ENCODE results near the gene IQGAP1. TPM values are rescaled to one million over a fixed set of nuclear protein-coding genes. Genes with fewer than 3 reads are reported as not detected.

Gene IQGAP1
- total RNA-seq, 1 donor from 2014 or later, result 227 TPM

DNA sequence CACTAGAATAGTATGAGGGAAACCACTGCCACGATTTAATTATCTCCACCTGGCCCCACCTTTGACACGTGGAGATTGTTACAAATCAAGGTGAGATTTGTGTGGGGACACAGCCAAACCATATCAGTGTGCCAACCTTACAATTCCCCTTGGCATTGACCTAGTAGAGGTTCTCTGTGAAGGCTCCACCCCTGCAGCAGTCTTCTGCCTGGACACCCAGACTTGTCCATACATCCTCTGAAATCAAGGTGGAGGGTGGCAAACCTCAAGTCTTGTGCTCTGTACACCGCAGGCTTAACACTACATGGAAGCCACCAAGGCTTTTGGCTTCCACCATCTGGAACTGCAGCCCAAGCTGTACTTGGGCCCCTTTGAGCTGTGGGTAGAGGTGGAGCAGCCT, 8.8 kb upstream of the IQGAP1 start:
- intact Hi-C loops (cut with micrococcal nuclease), result no loop called here
- no peak for ATAC-seq (ENCODE audit: low read depth)
- H3K9me3 Mint-ChIP-seq, result peaks cover 15% of the 10 kb centered on the region
- H3K27ac Mint-ChIP-seq, result no peak overlapping the region
- DNase-seq, result no peak
- H3K4me3 Mint-ChIP-seq, result no peak overlapping the region
- CTCF ChIA-PET, result no interaction called here
- POLR2A ChIA-PET, result interaction anchor here (3.8 kb wide), 1 partner anchor 9 kb away, joined by 20 read pairs; the partner anchor contains the start of gene IQGAP1
- H3K4me1 Mint-ChIP-seq, result peaks cover 27% of the 10 kb centered on the region
- peaks cover 4% of the 10 kb centered on the region for H3K36me3 Mint-ChIP-seq (ENCODE audit: low read depth)
- TF ChIP-seq, protein P1, sequence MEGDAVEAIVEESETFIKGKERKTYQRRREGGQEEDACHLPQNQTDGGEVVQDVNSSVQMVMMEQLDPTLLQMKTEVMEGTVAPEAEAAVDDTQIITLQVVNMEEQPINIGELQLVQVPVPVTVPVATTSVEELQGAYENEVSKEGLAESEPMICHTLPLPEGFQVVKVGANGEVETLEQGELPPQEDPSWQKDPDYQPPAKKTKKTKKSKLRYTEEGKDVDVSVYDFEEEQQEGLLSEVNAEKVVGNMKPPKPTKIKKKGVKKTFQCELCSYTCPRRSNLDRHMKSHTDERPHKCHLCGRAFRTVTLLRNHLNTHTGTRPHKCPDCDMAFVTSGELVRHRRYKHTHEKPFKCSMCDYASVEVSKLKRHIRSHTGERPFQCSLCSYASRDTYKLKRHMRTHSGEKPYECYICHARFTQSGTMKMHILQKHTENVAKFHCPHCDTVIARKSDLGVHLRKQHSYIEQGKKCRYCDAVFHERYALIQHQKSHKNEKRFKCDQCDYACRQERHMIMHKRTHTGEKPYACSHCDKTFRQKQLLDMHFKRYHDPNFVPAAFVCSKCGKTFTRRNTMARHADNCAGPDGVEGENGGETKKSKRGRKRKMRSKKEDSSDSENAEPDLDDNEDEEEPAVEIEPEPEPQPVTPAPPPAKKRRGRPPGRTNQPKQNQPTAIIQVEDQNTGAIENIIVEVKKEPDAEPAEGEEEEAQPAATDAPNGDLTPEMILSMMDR (IDR thresholded peaks at IDR 0.05), result no peak
- H3K27me3 Mint-ChIP-seq, result no peaks in the 10 kb centered on the region

DNA sequence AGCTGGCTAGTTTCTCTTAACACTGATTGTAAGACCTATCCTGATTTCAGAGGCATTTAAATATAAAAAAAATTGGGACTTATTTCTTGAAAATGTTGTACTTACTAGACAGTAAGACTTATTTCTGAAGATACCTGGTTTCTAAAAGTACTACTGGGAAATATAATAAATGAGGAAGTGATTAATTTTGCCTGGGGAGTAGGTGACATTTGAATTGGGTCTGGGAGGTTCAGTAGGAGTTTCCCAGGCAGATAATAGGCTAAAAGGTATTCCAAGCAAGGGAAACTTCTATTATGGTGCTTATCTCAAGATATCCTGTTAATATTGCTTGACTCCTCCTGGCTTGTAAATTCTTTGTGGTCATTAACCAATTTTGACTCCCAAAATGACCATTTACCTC, 6.5 kb upstream of the IQGAP1 start:
- Mint-ChIP-seq H3K9me3 (peaks cover 15% of the 10 kb centered on the region), H3K4me1 (peaks cover 22% of the 10 kb centered on the region), H3K27me3 (no peaks in the 10 kb centered on the region), H3K27ac (no peak overlapping the region), H3K36me3 (ENCODE audit: low read depth) (peaks cover 4% of the 10 kb centered on the region), H3K4me3 (no peak overlapping the region)
- ATAC-seq (ENCODE audit: low read depth), result no peak
- intact Hi-C loops (cut with micrococcal nuclease), result loop anchor here (10.0 kb wide), 1 partner anchor 213 kb away; no protein-coding TSS in a partner anchor
- POLR2A ChIA-PET, result interaction anchor here (0.5 kb wide), 1 partner anchor 28 kb away, joined by 3 read pairs; no protein-coding TSS in a partner anchor
- TF ChIP-seq, protein P1 (IDR thresholded peaks at IDR 0.05), result no peak
- CTCF ChIA-PET, result no interaction called here
- DNase-seq, result no peak

DNA sequence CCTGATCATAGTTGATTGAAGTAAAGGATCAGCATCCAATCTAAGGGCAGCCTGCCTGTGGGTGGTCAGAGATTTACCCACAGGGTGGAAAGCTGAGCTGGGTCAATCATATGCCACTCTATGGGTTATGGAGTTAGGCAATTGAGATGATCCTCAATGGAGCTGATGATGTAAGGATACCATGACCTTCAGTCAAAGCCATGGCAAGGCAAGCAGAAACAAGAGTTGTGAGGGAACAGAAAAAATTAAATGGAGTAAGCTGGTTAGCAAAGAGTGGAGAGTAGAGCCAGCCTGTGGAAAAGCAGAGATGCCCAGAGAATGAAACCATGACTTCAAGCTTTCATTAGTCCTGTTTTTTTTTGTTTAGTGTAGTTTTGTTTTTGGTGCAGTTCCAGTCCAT, 5.7 kb upstream of the IQGAP1 start:
- DNase-seq (no peak), ATAC-seq (ENCODE audit: low read depth) (no peak)
- Mint-ChIP-seq H3K4me1 (peaks cover 16% of the 10 kb centered on the region), H3K9me3 (peaks cover 15% of the 10 kb centered on the region), H3K4me3 (no peak overlapping the region), H3K27ac (no peak overlapping the region), H3K36me3 (ENCODE audit: low read depth) (no peaks in the 10 kb centered on the region), H3K27me3 (no peaks in the 10 kb centered on the region)
- TF ChIP-seq, protein P1 (IDR thresholded peaks at IDR 0.05), result no peak
- CTCF ChIA-PET, result interaction anchor here (1.1 kb wide), 1 partner anchor 85 kb away, joined by 3 read pairs; no protein-coding TSS in a partner anchor
- intact Hi-C loops (cut with micrococcal nuclease), result loop anchor here (10.0 kb wide), 1 partner anchor 212 kb away; no protein-coding TSS in a partner anchor
- POLR2A ChIA-PET, result interaction anchor here (0.5 kb wide), 1 partner anchor 130 kb away, joined by 4 read pairs; no protein-coding TSS in a partner anchor

DNA sequence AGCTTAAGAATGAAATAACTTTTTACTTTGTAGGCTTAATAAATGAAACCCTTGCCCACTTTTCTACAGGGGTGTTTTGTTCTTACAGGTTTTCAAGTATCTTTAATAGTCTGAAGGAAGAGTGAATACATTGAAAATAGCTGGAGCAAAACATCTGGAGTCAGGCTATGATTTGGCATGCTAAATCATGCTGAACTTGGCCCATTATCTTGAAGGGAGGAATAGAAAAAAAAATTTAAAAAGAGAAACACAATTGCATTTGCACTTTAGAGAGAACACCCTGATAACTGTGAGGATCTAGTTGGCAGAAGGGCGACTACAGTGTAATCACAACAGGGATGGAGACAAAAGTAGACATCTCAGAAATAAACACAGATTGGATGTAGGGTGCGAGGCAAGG, 1.8 kb upstream of the IQGAP1 start:
- H3K4me3 Mint-ChIP-seq, result no peak overlapping the region
- peaks cover 41% of the 10 kb centered on the region for H3K4me1 Mint-ChIP-seq
- H3K9me3 Mint-ChIP-seq, result no peaks in the 10 kb centered on the region

More for the DNA sequence above, 1.8 kb upstream of the IQGAP1 start:
- Mint-ChIP-seq H3K27me3 (no peaks in the 10 kb centered on the region), H3K27ac (peak overlapping the region; percentile 30), H3K36me3 (ENCODE audit: low read depth) (peaks cover 22% of the 10 kb centered on the region)
- ATAC-seq (ENCODE audit: low read depth) (no peak), DNase-seq (no peak)
- CTCF ChIA-PET, result no interaction called here
- intact Hi-C loops (cut with micrococcal nuclease), result loop anchor here (5.0 to 10.0 kb wide), 3 partner anchors 209 to 284 kb away; partner anchors contain the start of gene IDH2
- POLR2A ChIA-PET, result interaction anchor here (1.0 kb wide), 1 partner anchor 12 kb away, joined by 3 read pairs; no protein-coding TSS in a partner anchor
- TF ChIP-seq, protein P1 (IDR thresholded peaks at IDR 0.05), result no peak
